HG02623 (cell line): ENCODE data around the gene OOSP4A.
"Not testable (repeated sequence)": the region's sequence is repeated elsewhere in the genome, so short reads cannot be mapped to it uniquely, and the experiment has no call there.

Experiments used
- ATAC-seq: cut with Tn5 transposase; IDR thresholded peaks from one replicate; pipeline ENCODE4 v1.9.1; 2021; ENCODE audit warnings: moderate library complexity; ENCODE audit not compliant: unreplicated experiment

The OOSP4A gene

DNA sequence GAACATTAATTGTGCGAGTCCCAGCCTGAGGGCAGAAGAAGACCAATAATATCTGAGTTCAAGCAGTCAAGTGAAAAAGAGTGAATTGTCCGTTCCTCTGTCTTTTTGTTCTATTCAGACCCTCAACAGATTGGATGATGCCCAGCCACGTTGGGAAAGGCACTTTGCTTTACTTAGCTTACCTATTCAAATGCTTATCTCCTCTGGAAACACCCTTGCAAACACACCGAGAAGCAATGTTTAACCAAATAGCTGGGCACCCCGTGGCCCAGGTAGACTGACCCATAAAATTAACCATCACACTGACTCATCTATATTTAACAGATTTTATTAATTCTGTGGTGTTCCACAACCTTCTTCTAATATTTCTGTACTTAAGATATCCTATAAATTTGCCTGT, 9.3 kb downstream of the OOSP4A start:
- ATAC-seq = no peak

DNA sequence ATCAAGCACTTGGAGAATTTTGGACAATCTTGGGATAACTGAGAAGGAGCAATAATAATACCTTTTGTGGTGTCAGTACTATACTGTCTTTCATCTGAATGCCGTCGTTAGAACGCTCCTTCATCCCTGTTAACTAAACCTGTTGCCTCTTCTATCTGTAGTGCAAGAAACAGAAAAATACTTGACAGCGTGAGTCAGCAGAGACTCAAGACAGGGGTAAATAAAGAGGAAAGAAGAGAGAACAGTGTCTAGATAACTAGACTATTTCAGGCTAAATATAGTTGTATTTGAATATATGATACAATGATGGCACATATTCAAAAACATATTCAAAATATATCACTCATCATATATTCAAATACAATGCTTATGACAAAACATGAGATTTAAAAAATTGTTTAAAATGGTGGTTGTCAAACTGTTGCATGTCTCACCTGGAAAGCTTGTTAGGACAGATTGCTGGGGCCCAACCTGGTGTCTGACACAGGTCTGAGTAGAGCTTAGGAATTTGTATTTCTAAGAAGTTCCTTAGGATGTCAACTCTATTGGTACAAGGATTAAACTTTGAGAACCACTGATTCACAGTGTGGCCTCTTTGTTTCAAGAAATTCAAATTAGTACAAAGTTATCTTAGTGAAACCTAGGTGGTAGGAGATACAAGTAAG, 17.4 kb downstream of the OOSP4A start:
- no peak for ATAC-seq

GRCh38 chr11:59982037-59982436, 18.2 kb downstream of the OOSP4A start:
- ATAC-seq = not testable (repeated sequence)

GRCh38 chr11:59983212-59983611, 19.4 kb downstream of the OOSP4A start:
- ATAC-seq = no peak

DNA sequence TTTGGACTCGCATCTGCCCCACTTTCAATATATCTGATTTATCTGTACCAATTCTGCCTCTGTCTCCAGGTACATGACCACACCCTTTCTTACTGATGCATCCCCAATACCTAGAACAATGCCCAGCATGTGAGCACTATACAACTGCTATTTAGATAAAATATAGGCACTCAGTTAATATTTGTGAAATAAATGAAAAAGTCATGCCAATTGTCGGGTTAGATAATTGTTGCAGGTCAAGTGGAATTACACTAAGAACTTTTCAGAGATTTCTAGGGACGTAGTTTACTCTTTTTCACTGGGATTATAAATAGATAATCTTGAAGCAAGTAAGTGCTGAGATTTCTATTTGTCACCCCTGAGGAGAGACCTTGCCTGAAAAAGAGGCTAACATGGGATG, 20.5 kb downstream of the OOSP4A start:
- ATAC-seq = no peak

DNA sequence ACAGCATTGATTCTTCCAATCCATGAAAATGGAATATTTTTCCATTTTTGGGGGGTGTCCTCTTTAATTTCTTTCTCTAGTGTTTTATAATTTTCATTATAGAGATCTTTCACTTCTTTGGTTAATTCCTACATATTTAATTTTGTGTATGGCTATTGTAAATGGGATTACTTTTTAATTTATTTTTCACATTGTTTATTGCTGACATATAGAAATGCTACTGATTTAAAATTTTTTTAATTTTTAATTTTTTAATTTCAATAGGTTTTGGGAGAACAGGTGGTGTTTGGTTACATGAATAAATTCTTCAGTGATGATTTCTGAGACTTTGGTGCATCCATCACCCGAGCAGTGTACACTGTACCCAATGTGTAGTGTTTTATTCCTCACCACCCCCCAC, 26.6 kb downstream of the OOSP4A start:
- ATAC-seq = no peak

DNA sequence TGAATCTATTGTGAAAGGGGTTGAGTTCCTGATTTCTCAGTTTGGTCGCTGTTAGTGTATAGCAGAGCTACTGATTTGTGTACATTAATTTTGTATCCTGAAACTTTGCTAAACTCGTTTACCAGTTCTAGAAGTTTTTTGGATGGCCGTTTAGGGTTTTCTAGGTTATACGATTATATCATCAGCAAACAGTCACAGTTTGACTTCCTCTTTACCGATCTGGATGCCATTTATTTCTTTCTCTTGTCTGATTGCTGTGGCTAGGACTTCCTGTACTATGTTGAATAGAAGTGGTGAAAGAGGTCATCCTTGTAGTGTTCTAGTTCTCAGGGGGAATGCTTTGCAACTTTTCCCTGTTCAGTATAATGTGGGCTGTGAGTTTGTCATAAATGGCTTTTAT, 28.6 kb downstream of the OOSP4A start:
- ATAC-seq = no peak

- ATAC-seq = no peak
These were observed 34.0 kb downstream of the OOSP4A start for GRCh38 chr11:59997800-59998199.

DNA sequence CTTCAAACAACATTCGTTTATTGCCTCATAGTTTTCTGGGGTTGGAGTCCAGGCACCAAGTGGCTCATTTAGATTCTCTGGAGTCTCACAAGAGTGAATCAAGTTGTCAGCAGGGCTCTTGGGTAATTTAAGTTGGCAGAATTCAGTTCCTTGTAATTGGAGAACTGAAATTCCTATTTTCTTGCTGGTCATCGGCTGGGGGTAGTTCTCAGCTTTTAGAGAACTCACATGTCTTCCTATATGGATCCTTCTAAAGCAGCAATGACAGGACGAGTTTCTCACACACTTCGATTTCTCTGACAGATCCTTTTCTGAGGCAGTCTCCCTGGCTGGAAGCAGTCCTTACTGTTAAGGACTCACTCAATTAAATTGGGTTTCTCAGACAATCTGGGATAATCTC, 35.9 kb downstream of the OOSP4A start:
- no peak for ATAC-seq

DNA sequence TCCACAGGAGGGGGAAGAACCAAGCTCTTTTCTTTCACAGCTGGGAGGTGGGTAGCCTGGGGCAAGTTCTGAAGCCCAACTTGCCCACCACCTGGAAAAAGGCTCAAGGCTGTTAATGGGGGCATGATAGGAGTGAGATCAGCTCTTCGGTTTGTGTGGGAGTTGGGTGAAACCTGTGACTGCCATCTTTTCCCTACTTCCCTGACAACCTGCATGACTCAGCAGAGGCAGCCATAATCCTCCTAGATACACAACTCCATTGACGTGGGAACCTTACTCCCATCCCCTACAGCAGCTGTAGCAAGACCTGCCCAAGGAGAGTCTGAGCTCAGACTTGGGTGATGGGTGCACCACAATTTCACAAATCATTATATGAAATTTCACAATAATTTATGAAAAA, 39.9 kb downstream of the OOSP4A start:
- no peak for ATAC-seq

DNA sequence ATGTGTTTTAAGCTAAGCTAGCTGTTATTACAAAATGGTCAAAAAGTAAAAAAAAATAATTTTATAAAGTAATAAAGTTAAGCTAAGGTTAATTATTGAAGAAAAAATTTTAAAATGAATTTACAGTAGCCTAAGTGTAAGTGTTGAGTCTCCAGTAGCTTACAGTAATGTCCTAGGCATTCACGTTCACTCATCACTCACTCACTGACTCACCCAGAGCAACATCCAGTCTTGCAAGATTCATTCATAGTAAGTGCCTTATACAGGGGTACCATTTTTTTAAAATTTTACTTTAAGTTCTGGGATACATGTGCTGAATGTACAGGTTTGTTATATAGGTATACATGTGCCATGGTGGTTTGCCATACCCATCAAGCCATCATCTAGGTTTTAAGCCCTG, 41.5 kb downstream of the OOSP4A start:
- no peak for ATAC-seq

GRCh38 chr11:60016881-60017280, 53.0 kb downstream of the OOSP4A start, which contains the start of gene OOSP4B:
Gene OOSP4B, plus strand, starts transcription at chr11:60017181.
- no peak for ATAC-seq

DNA sequence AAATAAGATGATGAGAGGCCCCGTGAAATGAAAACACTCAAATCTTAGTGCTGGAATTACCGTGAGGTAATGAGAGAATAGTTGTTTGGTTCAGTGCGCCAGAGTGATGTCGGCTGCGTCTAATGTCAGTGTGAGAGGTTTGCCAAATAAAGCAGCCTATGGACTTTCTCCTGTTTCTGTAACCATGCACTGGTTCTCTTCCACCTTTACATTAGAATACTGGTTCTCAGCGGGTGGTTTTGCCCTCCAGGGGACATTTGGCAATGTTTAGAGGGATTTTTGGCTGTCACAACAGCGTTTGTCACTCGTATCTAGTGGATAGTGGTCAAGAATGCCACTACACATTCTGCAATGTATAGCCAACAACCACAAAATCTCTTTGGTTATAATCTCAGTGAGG, 54.2 kb downstream of the OOSP4A start:
- ATAC-seq = no peak
